SK-N-SH (cell line): ENCODE measurements around the gene ZNF197.

Experiments
- CHD2 ChIP-seq: fragments of 150-350 bp; IDR thresholded peaks from 2 replicates; pipeline ENCODE4 v1.6.1; 2018; ENCODE audit warnings: low read length; ENCODE audit not compliant: partially characterized antibody
- CTCF ChIP-seq: fragments of 200-600 bp; sonication (generic); IDR thresholded peaks from 2 replicates; pipeline ENCODE4 v1.6.1; 2017; ENCODE audit warnings: antibody characterized with exemption, mild to moderate bottlenecking, moderate library complexity
- EP300 ChIP-seq, 2 experiments: IDR thresholded peaks; 2 replicates each; pipeline versions ENCODE4 v1.4.0 to v1.6.1; 2012; ENCODE audit warnings: borderline replicate concordance in 1 of 2, low read depth in 1 of 2, low read length in 1 of 2
- GABPA ChIP-seq: IDR thresholded peaks from 2 replicates; pipeline ENCODE4 v1.4.0; 2012; ENCODE audit warnings: low read depth, mild to moderate bottlenecking
- NRF1 ChIP-seq: IDR thresholded peaks from 2 replicates; pipeline ENCODE4 v1.6.1; 2012; ENCODE audit warnings: low read depth, mild to moderate bottlenecking, low read length
- PBX3 ChIP-seq: IDR thresholded peaks from 2 replicates; pipeline ENCODE4; 2012
- POLR2AphosphoS5 ChIP-seq: IDR thresholded peaks from 2 replicates; pipeline ENCODE4 v1.6.1; 2012; ENCODE audit warnings: low read depth, low read length
- RAD21 ChIP-seq: IDR thresholded peaks from 2 replicates; pipeline ENCODE4 v1.6.1; 2012; ENCODE audit warnings: mild to moderate bottlenecking, low read length
- SIN3A ChIP-seq: IDR thresholded peaks from 2 replicates; pipeline ENCODE4 v1.6.1; 2012; ENCODE audit warnings: low read depth, mild to moderate bottlenecking, low read length, moderate library complexity, borderline replicate concordance
- SMC3 ChIP-seq: IDR thresholded peaks from 2 replicates; pipeline ENCODE4 v1.6.1; 2012; ENCODE audit warnings: low read depth, low read length, improper control_type of control experiment
- TAF1 ChIP-seq: IDR thresholded peaks from 2 replicates; pipeline ENCODE4 v1.6.1; 2012; ENCODE audit warnings: low read depth, mild to moderate bottlenecking, low read length, moderate library complexity, borderline replicate concordance
- ZBTB33 ChIP-seq: IDR thresholded peaks from 2 replicates; pipeline ENCODE4 v1.4.0; 2012; ENCODE audit warnings: low read depth, borderline replicate concordance

GRCh38 chr3:44584646-44585501 is 40.0 kb upstream of the ZNF197 start, which contains the start of gene ZNF660:
- peak; percentile 80 for TF ChIP-seq CHD2
- no peak for TF ChIP-seq CTCF
- no peak for TF ChIP-seq RAD21
- peak; percentile 62 for TF ChIP-seq GABPA
- TF ChIP-seq SMC3 = no peak
- no peak for TF ChIP-seq EP300 (IDR thresholded peaks at IDR 0.05; ENCODE audit: borderline replicate concordance in 1 of 2, low read depth in 1 of 2, low read length in 1 of 2)
- TF ChIP-seq TAF1 = peak; percentile 69
- TF ChIP-seq POLR2AphosphoS5 = peak; percentile 80
- TF ChIP-seq SIN3A = no peak; the same call in 1 of the 2 replicates
- no peak for TF ChIP-seq PBX3
- no peak for TF ChIP-seq NRF1
- TF ChIP-seq ZBTB33 = no peak
